HG02763 (cell line): ENCODE data around the gene CFAP61.

Experiments
- ATAC-seq: cut with Tn5 transposase; IDR thresholded peaks from one replicate; pipeline ENCODE4 v1.9.1; 2021; ENCODE audit warnings: mild to moderate bottlenecking, moderate library complexity; ENCODE audit not compliant: unreplicated experiment

CFAP61 gene

DNA sequence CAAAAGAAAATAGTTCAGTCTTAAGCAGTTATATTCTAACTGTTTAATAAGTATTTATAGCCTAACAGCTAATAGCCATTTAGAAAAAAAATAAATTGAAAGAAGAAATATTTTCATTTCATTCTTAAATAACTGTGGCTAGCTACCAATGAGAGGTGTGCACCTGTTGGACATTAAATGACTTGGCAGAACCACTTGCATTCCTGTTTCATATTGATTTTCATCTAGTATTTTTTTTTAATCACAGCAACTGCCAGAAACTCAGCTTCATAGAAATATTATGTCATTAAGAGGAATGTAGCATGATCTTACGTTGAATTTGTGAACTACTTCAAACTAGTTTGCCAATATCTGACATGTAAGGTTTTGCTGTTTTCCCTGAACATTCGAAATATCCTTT lies 25.0 kb upstream of the CFAP61 start:
- no peak for ATAC-seq

DNA sequence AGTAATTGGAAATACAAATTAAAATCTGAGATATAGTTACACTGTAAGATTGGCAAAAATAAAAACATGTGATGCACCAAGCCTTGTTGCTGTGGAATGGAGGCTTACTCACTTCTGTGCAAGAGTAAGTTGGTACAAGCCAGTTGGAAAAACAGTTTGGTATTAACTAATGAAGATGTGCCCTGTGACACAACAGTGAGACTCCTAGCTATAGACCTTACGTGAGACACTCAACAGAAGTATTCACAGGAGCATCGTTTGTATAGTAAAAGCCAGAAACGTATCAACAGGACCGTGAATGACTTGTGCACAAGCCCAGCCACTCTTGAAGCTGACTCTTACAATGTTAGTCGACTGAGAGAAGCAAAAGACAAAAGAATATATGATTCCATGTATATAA lies 20.5 kb upstream of the CFAP61 start:
- no peak for ATAC-seq

DNA sequence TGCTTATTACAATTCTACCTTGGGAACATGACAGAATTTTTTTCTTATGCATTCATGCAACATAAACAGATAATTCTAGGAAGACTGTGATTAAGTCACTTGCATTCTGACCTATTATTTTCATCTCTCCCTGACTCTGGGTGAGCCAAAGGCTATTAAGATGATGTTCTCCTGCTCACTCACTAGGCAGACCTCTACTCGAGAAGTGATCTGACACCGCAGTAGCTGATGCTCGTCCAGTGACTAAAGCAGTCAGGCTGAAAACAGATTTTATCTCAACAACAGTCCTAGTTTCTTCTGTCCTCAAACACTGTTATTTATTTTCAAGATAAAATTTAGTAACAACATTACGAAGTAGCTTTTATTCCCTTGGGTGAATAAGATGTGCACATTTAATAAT lies 17.8 kb upstream of the CFAP61 start:
- ATAC-seq = no peak

DNA sequence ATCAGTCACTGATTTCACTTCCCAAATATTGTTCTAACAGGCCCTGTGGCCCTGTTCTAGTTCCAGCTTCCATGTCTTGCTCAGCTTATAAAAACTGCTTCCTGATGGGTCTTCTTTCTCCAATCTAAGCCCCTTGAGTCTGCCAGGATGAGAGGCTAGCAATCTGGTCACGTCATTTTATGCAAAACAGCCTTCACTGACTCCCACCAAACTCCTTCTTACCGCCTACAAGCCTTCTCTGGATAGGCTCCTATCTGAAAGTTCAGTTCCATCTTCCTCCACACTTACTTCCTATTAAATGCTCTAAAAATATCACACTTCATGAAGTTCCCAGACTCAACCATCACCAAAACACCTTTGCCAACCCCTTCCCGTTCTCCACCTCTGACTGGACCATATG lies 15.6 kb upstream of the CFAP61 start:
- no peak for ATAC-seq

DNA sequence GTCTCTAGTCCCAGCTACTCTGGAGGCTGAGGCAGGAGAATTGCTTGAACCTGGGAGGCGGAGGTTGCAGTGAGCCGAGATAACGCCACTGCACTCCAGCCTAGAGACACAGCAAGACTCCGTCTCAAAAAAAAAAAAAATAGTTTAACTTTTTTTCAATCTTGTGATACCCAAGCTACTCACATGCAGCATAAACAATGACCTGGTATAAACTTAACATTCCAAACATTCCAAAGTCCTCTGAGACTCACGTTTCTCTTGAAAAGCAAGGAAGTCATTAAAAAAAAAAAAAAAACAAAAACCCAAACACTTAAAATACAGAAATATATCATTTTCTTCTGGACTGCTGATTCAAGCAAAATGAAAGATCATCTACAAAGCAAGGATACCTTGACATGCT lies 14.4 kb upstream of the CFAP61 start:
- no peak for ATAC-seq

DNA sequence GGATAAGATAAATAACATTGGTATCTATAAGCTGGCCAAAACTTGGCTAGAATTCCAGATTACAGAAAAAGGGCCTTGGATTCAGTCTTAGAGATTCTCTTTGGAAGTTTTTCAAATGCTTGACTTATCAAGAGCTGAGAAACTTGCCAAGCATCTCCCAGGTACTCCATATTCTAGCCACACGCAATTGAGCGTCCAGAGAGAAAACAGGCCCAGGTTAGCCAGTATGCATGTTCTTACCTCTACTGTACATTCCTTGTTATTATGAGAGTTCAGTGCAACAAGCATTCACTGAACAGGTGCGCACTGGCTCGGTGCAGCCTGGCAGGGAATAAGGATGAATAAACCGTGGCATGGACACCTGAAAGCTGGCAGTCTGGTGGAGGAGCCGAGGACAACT lies 13.7 kb upstream of the CFAP61 start:
- ATAC-seq = no peak

DNA sequence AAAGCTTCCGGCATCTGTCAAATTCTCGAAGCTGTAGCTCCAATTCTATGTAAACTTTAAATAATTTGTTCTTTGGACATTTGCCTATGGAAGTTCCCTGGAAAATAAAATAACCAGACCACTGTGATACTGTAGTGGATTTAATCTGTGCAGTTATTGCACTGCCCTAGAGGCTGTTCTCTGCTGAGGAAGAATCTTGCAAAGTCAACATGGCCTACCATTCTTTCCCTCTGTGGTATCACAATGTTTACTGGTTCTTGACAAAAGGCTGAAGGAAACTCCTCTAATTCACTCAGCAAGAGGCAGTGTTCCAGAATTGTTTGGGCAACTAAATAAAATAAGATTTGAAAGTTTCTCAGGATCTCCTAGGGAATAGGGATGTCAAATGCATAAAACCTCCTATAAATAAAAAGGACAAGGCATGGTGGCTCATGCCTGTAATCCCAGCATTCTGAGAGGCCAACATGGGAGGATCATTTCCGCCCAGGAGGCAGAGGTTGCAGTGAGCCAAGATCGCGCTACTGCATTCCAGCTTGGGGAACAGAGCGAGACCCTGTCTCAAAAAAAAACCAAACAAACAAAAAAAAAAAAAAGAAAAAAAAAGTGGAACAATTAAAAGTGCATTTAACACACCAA lies 12.5 kb upstream of the CFAP61 start:
- ATAC-seq = no peak

DNA sequence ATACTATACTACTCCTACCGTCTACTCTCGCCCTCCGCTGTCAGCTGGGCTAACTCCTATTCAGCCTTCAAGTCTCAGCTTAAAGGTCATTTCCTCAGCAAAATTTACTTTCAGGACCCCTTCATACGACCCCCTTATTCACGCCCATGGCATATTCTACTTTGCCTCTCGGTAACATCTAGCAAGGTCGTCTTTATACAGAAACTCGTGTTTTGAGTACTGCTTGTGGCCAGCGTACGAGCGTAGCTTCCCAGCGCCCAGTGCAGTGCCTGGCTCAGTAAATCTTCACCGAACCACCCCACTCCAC lies 612 bp upstream of the CFAP61 start:
- ATAC-seq = no peak

DNA sequence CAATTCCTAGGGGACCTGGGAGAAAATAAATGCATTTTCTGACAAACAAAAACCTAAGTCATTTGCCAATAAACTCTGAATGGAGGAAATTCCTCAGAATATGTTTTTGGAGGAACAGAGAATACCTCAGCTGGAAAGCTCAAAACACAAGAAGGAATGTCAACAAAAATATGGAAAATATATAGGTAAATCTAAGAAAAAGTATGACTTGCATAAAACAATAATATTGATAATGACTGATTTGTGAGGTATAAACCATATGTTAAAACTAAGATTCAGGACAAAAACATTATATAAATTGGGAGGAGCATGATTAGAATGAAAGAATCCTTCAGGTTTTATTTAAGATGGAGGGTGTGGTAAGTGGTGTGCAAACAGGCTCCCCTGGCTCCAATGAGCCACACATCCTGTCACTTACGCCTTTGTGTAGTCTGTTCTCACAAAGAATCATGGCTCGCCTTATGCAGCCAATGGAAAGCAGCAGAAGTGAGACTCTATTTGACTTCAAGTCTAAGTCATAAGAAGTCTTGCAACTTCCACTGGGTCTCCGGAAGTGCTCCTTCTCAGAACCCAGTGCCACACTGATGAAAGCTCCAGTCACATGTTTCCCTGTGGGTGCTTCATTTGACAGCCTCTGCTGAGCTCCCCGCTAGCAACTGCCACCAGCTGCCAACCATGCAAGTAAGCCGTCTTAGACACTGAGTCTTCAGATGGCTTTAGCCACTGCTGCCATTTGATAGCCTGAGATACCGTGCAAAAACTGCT lies 8.1 kb downstream of the CFAP61 start:
- no peak for ATAC-seq

DNA sequence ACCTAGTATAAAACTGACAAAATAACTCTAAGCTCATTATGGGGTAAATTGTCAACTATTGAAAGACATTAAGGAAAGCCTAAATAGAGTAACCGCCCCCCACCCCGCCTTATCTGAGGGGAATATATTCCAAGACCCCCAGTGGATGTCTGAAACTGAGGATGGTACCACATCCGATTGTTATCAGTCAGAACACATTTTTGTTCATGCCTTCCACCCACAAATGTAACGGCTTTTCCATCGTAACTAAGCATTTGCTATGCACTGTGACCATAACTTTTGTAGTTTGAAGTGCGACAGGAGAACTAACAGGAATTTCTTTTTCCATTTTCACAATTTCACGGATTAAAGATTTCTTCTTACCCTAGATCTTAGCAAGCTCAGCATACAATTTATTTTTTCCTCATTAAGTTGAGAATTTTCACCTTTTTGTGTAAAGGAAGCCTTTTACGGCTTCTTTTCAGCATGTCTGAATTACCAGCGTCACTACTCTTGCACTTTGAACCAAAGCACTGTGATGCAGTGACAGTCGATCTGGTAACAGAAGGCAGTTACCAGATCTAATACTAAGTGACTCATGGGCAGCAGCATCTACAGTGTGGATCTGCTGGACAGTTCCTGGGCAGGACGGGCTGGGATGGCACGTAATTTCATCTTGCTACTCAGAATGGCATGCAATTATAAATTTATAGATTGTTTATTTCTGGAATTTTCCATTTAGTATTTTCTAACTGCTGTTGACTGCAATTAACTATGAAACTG lies 11.8 kb downstream of the CFAP61 start:
- no peak for ATAC-seq

DNA sequence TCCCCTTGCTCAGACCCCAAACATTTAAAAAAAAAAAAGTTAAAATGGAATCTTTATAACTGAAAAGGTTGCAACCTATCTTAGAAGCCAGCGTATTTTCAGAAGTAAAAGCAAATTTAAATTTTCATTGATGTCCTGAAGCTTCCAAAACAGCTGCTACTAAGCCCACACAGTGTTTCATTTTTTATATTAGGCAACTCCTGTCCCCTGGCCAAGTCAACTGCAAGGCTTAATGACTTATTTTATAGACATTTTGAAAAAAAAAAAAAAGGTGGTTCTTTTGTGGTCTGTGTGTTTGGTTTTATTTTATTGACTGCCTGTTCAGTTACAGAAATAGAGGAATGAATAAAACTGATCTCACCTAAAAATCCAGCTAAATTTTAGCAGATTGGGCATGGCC lies 13.0 kb downstream of the CFAP61 start:
- ATAC-seq = no peak

DNA sequence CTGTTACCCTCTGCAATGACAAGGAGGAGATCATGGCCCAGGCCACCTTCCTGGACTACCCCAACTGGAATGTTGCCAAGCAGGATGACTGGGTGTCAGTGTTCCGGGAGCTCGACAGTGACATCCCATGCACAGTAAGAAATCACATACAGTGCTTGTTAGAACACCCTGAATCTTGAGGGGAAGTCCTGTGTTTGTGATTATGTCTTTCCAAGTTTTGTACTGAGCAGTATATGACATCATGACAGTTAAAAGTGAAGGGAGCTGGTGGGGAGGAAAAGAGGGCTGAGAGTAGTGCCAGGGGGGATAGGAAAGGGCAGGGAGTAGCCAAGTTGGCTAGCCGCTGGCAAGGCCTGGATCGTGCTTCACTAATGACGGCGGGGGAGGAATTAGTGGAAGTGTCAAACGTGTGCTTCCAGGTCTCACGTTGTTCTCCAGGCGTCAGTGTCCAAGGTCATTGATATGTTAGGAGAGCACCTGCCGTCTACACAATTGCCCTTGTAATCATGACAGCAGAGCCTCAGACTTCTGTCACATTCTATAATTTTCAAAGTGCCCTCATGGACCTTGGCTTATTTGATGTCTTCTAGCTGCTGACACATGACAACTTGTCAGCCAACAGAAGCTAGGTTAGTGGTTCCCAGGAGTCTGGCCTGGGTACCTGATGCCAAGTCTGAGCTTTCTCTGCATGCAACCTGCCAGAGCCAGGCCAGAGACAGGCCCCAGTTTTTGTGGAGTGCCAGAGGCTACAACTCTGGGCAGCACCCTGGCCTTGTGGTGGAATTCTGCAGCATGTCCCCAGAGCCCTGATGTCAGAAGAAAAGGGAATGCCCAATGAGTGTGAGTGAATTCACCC lies 18.8 kb downstream of the CFAP61 start:
- no peak for ATAC-seq

DNA sequence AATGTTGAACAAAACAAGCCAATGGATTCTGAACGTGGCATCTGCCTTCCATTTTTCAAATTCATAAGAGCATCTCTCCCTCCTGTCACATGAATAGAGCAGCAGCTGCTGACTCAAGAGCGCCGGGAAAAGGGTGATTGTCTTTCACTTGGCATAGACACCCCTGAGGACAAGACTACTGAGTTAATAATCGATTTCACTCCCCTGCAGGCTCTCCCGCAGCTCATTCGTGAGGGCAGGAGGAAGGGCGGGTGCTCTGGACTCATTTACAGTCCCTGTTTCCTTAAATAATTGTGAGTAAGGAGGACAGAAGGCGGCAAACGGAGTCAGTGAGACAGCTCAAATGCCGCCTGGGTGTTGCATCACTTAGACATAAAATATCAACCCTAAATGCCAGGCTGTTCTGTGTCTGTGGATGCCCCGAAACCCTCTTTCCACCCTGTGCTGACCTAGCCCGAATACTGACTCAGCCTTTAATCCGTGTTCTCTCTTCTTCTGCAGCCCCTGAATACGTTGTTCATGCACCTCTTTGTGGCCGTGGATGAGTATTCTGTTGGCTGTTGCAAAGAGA lies 21.6 kb downstream of the CFAP61 start:
- ATAC-seq = no peak

DNA sequence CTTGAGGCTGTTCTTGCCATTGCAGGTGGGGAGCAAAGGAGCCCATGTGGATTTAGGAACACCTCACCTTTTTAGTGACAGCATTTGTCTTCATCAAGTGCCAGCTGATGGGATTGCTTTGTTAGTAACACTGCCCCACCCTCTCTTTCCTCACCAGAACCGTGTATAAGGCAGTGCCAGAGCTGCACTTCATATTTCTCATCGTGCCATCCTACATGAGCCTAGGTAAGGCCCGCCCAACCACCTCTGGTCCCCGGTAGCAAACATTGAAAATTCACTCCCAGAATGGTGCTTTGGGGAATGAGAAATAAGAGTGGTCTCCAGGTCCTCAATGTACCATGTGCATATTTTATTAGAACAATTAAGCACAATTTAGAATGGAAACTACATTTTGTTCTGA lies 22.7 kb downstream of the CFAP61 start:
- ATAC-seq = no peak

DNA sequence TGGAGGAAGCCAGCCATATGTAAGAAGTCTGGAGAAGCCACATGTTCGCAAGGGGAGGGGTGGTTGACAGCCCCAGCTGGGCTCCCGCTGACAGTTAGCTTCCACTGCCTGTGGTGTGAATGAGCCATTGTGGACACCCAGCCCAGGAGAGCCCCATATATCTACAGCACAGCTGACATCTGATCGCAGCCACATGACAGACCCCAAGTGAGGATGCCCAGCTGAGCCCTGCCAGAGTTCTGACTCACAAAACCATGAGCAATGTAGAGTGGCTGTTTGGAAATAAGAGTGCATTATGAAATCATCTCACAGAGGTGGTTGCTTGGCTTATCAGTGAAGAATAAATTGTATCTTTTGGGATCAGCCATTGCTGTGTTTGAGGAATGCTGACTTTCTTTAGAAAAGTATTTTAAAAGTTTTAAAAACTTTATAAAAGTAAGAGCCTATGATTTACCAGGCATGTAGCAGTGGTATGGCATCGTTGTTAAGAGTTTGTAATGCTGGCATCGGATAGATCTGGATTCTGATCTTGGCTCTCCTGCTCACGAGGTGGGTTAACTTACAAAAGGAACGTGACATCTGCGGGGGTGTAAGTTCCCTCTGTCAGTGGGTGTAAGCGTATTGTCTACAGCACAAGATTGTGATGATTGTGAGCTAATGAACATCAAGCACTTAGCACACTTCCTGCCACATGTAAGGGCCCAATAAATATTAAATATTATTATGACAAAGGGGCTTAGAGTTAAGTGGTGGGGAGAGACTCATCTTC lies 24.1 kb downstream of the CFAP61 start:
- no peak for ATAC-seq

DNA sequence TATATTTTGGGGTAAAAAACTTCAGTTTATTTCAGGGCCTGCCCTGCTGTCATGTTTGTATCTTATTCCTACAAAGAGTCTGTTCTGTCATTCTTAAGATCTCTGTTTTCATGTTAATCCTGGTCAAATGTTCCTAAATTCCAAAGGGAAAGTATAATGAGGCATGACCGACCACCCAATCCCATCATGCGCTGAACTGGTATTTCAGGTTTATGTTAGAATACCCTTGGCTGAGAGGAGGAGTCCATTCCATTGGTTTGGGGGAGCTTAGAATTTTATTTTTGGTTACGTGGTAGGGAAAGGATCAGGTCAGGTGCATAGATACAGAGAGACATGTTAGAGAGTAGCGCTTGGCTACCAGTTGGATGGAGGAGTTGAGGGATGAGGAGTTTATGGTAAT lies 25.7 kb downstream of the CFAP61 start:
- ATAC-seq = no peak

DNA sequence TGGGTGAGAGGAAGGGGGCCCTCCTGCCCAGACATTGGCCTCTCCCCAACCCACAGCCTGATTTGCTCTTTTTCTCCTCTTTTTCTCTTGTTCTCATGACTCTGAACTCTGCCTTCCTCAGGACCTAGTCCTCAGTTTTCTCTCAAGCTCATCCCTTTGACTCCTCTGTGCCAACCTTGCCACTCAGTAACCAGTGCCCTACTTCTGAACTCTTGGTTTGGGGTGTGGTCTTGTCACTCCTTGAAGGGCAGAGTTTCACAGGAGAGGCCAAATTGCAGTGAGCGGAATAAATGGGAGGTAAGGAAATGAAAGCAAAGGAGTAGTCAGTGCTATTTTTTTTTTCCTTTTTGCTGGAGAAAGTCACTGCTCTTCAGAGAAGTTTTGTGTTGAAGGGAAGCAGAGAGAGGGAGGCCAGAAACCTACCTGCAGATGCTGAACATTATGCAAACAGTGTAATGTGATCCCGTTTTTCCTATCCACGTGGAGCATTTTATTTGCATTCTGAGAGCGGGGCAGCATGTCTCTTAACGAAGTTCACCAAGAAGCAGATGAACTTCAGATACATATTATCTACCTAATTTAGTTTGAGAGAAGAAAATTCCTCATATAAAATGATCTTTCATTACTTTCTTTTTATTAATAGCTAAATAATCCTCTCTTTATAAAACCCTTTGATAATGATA lies 26.9 kb downstream of the CFAP61 start:
- no peak for ATAC-seq

DNA sequence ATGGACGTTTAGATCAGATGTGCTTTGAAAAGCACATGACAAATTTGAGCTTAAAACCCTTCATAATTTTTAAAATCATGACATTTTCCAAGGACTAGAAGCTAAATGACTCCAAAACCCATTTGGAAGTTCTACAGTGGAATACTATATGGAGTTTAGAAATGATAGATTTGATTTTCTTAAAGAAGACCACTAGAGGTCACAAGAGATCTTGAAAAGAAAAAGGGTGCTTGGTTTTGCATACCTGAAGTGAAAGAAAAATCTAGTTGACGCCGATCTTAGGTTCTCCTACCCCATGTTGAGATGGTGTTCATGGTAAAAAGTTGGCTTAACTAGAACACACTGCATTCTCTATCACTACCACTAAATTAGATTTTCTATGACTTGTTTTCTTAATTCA lies 31.5 kb downstream of the CFAP61 start:
- peak; percentile 50 for ATAC-seq

DNA sequence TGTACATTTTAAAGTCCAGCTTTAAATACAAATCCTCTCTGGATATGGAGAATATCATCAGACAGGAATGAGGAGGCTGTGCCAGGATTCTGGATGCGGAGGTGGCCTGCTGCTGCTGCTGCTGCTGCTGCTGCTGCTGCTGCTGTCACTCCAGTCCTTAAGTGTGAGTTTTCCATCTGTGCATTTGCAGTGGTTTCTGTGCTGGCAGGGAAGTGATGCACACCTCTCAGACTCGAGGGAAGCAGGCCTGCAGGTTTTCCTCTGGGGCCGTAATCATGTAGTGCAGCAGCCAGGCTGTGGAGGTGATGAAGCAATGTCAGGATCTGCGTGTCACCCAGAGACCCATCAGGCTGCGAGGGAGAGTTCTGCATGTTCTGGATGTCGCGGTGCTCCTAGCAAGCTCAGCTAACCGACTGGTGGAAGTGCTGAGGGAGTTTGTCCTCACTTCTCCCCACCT lies 32.0 kb downstream of the CFAP61 start:
- ATAC-seq = no peak

DNA sequence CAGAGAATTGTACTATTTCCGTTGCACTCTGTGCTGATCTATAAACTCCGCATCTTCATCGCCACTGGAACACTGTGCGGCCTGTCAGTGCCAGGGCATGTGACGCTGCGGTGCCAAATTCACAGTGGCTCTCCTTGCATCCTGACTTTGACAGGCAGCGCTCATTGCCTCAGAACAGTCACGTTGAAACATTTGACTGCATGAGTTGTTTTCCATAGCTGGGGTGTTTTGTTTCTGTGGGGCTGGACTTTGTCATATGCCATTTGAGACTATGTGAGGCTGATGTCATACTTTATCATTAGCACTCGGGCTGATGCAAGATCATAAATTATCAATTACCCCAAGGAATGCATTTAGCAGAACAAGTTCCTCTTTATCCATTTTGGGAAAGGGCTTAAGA lies 32.7 kb downstream of the CFAP61 start:
- ATAC-seq = no peak
